A673 (cell line): ENCODE results near the gene NDRG3.

Source experiments
- EZH2 ChIP-seq: fragments of 200-600 bp; sonication (generic); IDR thresholded peaks from 2 replicates; pipeline ENCODE4 v1.6.1; 2017; ENCODE audit warnings: borderline replicate concordance, low read depth, mild to moderate bottlenecking, mixed read lengths, antibody characterized with exemption, low read length; ENCODE audit not compliant: poor library complexity, severe bottlenecking
- TF ChIP-seq, protein P1 (sequence below): fragments of 300-800, 200-600 bp; sonication (generic); conservative IDR thresholded peaks from 2 replicates; pipeline ENCODE4 v1.5.1; 2017; ENCODE audit warnings: low read depth, mild to moderate bottlenecking, antibody characterized with exemption, low read length, moderate library complexity, mixed read lengths

DNA sequence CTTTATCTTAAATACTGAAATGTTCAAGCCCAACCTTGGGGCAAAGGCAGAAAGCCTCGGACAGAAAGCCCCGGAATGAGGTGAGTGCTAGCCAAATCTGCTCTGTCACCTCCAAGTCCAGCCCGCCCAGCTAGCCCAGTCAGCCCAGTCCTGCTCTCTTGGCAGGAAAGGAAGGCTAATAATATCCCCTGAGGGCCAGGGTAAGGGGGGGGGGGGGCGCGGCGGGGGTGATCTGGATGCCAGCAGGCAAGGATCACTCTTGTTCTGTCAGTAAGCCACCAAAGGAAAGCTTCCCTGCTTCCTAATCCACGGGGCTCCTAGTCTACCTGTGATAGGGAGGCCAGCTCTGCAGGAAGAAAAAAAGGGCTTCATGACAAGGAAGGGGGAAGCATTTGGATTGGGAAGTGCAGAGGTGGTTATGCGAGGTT is 1.1 kb downstream of the NDRG3 start:
- TF ChIP-seq, protein P1, sequence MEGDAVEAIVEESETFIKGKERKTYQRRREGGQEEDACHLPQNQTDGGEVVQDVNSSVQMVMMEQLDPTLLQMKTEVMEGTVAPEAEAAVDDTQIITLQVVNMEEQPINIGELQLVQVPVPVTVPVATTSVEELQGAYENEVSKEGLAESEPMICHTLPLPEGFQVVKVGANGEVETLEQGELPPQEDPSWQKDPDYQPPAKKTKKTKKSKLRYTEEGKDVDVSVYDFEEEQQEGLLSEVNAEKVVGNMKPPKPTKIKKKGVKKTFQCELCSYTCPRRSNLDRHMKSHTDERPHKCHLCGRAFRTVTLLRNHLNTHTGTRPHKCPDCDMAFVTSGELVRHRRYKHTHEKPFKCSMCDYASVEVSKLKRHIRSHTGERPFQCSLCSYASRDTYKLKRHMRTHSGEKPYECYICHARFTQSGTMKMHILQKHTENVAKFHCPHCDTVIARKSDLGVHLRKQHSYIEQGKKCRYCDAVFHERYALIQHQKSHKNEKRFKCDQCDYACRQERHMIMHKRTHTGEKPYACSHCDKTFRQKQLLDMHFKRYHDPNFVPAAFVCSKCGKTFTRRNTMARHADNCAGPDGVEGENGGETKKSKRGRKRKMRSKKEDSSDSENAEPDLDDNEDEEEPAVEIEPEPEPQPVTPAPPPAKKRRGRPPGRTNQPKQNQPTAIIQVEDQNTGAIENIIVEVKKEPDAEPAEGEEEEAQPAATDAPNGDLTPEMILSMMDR, result no peak
- no peak for TF ChIP-seq EZH2
